Hematopoietic multipotent progenitor cell treated with erythropoietin and hydrocortisone succinate and interleukin-3 and kit ligand, for 4 days (in vitro differentiated cells): Measurements from ENCODE around the gene PTOV1.
"Not testable (repeated sequence)": the region's sequence is repeated elsewhere in the genome, so short reads cannot be mapped to it uniquely, and the experiment has no call there.

Source experiments
- DNase-seq: peaks from one replicate; pipeline ENCODE4 v3.0.0-alpha.2; 2015

PTOV1 gene

DNA sequence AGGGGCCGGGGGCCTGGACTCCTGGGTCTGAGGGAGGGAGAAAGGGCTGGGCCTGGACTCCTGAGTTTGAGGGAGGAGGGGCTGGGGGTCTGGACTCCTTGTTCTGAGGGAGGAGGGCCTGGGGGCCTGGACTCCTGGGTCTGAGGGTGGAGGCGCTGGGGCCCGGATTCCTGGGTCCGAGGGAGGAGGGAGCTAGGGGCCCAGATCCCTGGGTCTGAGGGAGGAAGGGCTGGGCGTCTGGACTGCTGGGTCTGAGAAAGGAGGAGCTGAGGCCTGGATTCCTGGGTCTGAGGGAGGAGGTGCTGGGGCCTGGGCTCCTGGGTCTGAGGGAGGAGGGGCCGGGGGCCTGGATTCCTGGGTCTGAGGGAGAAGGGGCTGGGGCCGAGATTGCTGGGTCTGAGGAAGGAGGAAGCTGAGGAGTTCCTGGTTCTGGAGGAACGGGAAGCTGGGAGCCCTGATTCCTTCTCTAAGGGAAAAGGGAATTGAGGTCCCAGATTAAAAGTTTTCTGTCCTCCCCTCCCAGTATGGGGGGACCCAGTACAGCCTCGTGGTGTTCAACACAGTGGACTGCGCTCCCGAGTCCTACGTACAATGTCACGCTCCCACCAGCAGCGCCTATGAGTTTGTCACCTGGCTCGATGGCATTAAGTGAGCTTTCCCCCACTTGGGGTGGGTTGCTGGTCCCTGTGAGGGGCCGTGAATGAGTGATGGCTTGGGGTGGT lies 32.1 kb upstream of the PTOV1 start:
- DNase-seq = no peak

DNA sequence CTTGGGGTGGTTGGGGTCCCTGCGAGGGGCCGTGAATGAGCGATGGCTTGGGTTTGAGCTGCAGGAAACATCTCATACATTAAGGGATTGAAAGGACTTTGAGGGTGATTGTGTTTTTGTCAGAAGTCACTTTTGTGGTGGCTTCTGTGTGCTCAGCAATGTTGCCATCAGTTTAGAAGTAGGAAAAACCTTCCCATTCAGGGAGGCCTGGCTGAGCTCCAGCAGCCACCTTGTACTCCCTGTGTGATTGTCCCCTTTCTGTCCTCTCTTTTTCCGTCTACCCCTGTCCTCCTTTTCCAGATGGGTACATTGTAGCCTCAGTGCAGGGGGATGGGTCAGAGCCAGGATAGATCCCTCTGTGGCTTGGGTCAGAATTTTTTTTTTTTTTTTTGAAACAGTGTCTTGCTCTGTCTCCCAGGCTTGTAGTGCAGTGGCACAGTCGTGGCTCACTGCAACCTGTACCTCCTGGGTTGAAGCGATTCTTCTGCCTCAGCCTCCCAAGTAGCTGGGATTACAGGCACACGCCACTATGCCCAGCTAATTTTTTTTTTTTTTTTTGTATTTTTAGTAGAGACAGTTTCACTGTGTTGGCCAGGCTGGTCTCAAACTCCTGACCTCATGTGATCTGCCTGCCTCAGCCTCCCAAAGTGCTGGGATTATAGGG lies 31.4 kb upstream of the PTOV1 start:
- DNase-seq = not testable (repeated sequence)

DNA sequence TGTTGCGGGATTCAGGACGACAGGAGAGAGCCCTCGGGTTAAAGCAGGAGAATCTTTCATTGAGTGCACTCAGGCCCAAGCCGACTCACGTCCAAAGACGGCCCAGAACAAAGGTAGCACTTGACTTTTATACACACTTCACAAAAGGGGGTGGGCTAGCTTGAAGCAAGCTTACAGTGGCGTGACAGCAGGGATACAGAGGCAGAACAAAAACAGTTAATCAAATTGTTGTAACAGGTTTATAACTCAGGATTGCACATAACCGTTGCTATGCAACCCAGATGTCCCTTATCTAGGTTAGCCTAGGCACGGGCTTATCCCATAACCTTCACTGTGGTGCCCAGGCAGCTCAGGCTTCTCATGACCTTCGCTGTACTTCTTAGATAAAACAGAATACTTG lies 30.8 kb upstream of the PTOV1 start:
- peak; percentile 95 for DNase-seq

DNA sequence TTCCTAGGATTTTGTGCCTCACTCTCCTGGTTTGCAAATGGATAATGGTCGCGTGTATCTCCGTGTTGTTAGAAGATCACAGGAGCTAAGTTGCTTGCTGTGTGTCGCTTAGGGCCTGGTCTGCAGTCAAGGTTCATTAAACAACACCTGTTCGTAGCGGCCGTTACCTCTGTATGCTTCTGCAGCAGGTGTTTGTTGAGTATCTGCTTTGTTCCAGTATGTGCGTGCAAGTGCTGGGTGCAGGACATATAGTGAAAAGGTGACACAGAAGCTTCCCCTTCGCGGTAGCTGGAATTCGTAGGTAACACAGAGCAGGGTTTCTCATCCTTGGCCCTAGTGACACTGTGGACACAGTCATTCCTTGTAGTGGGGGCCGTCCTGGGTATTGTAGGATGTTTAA lies 27.5 kb upstream of the PTOV1 start:
- DNase-seq = no peak

DNA sequence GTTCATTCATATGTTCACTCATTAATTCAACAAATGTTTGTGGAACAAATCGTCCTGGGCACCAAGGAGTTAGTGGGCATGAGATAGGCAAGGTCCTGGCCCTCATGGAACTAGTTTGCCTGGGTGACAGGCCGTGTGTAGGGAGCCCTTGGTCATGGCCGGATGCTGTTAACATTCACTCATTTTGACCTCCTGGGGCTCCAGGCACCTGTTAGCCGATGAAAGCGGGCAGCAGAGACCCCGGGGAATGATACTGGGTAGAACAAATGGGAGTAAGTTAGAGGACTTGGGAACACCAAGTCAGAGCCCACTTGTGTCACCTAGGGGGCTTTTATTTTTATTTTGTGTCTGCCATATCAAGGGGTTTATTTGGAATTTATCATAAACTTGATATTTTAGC lies 26.3 kb upstream of the PTOV1 start:
- DNase-seq = no peak

DNA sequence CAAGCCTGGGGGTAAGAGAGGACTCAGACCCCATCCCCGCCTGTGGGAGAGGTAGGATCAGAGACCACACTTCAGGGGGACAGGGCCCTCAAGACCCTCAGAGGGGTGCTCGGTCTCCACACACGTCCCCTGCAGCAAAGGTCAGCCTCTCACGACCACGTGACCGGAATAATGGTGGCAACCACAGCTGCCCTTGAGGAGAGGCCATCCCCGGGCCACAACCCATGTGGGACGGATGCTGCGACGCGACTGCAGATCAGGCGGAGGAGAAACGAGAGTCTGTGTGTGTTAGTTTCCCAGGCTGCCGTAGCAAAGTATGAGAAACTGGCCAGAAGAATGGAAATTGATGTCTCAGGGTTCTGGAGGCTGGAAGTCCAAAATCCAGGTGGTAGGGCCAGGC lies 23.9 kb upstream of the PTOV1 start:
- DNase-seq = no peak

DNA sequence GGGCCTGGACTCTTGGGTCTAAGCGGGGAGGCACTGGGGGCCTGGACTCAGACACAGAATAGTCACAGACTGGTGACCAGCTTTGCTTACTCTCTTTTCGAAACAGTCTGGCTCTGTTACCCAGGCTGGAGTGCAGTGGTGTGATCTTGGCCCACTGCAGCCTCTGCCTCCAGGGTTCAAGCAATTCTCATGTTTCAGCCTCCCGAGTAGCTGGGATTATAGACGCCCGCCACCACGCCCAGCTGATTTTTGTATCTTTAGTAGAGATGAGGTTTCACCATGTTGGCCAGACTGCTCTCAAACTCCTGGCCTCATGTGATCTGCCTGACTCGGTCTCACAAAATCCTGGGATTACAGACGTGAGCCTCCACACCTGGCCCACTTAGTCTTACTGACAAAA lies 21.8 kb upstream of the PTOV1 start:
- DNase-seq = no peak

DNA sequence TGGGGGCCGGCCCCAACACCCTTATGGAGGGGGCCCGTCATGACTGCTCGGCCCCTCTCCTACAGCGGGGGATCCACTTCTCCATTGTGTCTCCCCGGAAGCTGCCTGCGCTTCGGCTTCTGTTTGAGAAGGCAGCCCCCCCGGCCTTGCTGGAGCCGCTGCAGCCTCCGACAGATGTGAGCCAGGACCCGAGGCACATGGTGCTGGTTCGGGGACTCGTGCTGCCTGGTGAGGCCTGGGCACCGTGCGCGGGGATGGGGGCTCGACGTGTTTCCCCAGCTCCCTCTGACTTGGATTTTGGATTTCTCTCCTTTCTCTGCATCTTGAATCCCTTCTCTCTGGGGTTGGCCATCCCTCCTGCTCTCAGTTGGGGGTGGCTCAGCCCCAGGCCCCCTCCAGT lies 21.2 kb upstream of the PTOV1 start:
- DNase-seq = no peak

DNA sequence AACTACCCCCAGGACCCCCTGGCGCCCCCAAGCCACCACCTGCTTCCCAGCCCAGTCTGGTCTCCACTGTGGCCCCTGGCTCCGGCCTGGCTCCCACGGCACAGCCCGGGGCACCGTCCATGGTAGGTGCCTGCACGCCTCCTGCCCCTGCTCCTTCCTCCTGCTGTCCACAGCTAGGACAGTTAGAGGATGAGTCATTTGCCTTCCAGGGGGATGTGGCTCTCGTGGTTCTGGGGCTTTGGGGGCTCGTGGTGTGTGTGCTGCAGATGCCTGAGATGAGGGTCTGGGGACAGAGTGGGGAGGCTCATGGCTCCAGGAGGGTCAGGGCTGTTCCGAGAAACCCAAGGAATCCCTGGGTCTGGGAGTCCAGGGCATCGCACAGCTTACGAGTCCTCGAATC lies 20.2 kb upstream of the PTOV1 start:
- DNase-seq = no peak

DNA sequence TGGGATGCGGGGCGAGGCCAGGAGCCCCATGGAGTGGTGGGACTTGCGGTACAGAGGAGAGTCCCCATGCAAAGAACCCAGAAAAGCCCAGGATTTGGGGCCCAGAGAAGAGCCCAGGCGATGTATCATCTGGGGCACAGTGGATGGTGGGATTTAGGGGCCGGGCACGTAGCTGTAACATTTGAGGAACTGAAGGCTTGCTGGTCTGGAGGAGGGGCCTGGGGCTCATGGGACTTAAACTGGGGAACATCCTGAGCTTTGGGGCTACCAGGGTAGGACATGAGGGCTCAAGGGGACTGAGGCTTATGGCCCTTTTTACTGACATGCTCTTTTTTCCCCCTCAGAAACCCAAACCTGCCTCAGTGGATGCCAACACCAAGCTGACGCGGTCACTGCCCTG lies 19.4 kb upstream of the PTOV1 start:
- DNase-seq = no peak

DNA sequence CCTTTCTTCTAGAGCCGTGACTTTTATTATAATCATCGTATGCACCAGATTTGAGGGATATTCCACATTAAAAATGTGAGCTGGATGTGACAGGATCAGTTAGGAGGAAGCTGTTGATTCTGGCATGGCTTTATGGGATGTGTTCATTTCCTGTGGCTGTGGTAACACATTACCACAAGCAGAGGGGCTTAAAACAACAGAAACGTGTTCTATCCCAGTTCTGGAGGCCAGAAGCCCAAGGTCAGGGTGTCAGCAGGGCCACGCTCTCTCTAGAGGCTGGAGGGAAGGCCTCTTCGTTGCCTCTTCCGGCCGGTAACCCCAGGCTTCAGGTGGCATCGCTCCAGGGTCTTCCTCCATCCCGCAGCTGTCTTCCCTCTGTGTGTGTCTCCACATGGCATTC lies 18.4 kb upstream of the PTOV1 start:
- DNase-seq = no peak

DNA sequence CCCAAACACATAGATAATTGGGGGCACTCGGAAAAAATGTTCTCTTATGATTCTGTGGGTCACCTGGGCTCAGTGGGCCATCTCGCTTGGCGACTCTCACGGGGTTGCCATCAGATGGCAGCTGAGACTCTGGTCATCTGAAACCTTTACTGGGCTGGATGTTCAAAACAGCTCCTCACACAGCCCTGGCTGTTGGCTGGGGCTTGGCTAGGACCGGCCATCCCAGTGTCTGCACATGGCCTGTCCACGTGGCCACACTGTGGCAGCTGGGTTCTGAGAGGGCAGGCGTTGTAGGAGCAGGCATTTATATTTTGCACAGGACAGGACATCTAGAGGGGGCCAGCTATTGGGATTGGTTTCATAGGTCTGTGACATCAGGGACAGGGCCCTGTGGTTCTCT lies 17.4 kb upstream of the PTOV1 start:
- DNase-seq = no peak

DNA sequence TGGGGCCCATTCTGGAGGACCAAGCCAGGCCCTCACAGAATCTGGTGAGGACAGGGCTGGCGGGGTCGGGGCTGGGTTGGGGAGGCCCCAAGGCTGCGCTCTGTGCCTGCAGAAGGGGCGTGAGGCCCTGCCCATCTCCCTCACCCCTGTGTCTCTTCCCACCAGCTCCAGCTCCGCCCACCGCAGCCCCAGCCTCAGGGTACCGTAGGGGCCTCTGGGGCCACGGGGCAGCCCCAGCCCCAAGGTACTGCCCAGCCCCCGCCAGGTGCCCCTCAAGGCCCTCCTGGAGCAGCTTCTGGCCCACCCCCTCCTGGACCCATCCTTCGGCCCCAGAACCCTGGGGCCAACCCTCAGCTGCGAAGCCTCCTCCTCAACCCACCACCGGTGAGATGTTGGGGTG lies 15.4 kb upstream of the PTOV1 start:
- DNase-seq = no peak

DNA sequence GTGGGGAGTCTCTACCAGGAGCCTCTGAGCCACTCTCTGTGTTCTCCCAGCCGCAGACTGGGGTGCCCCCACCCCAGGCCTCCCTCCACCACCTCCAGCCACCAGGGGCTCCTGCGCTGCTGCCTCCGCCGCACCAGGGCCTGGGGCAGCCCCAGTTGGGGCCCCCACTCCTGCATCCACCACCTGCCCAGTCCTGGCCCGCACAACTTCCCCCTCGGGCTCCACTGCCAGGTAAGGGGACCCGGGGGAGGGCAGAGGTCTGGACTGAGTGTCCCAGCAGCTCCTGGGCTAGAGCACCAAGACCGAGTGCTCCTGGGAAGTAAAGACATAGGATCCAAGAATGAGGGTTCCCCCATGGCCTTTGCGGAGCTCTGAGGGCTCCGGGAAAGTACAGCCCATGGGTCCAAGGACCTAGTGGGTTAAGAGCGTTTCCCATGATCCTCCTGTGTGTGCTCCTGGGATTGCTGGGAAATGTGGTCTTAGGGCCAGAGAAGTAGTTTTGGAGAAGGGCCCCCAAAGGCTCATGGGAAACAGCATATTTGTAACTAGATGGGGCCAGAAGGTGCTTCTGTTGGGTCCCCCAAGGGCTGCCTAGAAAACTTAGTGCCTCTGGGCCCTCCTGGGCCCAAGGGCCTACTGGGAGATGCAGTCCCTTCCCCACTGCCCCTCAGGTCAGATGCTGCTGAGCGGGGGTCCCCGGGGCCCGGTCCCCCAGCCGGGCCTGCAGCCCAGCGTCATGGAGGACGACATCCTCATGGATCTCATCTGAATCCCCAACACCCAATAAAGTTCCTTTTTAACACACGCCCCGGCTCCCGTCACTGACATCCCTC lies 14.6 kb upstream of the PTOV1 start:
- no peak for DNase-seq

DNA sequence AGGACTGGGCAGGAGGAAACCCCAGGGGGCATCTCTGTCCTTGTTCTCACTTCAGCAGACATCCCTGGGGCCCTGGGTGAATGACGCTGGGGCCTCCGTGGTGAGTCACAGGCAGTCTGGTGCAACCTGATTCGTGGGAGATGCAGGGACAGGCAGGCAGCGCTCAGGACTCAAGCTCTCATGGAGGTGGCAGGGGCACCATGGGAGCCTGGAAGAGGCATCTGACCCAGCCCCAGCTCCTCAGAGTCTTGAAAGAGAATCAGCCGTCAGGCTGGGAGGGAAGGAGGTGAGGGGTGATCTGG lies 14.0 kb upstream of the PTOV1 start:
- no peak for DNase-seq

DNA sequence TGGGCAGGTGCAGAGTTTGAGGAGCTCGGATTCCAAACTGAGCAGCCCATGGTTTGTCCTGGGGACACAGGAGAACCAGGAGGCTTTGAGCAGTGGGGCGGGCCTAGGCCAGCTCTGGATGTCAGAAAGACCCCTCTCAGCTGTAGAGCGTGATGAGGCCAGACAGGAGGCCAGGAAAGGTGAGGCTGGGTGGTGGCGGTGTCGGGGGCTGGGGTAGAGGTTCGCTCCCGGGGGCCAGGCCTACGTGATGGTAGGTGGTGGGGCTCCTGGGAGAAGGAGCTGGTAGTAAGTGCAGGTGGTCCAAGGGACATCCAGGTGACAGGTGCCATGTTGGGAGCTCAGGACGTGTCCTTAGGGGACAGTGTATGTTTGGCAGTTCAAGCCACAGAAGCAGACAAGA lies 13.5 kb upstream of the PTOV1 start:
- DNase-seq = no peak

DNA sequence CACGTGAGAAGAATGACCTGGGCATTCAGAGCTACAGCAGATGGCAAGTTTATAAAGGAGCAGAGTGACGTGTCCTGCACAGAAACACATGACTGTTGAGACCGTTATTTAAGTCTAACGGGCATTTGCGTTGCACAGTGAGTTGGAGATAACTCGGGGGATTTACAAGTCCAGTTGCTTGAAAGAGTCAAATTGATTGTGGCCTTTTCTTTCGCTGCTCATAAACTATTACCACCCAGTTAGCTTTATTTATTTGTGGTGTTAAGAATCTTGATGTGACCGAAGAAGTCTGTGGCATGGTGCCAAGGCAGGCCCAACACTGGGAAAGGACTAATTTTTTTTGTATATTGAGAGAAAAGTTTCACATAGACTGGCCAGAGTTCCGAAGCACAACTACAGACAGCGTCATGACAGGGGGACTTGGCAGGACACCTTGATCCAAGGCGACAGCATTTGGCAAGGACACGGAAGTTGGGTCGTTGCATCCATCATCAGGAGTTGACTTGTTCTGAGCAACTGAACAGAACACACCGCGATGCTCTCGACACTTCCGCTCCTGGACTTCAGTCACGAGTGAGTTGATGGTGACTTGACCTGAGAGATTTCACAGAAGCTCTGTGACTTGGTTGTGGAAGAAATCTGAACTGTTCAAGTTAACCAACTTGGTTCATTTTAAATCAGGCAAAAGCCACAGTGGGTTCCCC lies 11.9 kb upstream of the PTOV1 start:
- DNase-seq = no peak

DNA sequence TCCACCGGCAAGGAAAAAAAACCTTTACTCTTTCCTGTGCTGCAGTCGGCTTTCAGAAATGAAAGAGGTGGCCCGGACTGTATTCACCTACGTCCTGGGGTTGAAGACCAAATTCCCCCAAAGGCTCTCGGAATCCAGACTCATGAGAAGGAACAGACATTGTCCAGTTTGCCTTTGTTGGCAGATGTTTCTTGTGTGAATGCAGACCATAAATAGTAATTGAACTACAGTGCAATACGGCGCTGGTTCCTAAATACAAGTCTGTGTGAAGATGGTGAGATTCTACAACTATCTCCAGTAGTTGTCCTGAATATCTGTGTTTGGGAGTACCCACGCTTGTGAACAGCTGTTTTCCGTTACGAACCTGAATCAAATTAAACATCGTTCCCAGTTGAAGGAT lies 11.2 kb upstream of the PTOV1 start:
- DNase-seq = no peak

DNA sequence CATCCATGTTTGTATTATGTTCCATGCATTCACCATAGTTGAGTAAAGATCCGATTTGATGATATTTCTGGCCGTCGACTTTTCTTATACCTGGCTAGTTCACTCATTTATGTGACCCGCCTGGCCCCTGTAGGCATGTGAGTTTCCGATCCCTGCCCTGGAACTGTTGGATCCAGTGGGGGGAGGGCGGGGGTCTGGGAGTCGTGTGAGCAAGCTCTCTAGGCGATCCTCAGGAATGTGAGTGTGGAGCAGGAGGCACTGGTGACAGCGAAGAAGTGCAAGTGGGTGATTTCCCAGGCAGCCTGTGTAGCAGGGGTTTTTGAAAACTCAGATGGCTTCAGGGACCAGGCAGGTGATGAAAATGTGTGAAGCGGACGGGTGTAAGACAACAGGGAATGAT lies 10.6 kb upstream of the PTOV1 start:
- no peak for DNase-seq

DNA sequence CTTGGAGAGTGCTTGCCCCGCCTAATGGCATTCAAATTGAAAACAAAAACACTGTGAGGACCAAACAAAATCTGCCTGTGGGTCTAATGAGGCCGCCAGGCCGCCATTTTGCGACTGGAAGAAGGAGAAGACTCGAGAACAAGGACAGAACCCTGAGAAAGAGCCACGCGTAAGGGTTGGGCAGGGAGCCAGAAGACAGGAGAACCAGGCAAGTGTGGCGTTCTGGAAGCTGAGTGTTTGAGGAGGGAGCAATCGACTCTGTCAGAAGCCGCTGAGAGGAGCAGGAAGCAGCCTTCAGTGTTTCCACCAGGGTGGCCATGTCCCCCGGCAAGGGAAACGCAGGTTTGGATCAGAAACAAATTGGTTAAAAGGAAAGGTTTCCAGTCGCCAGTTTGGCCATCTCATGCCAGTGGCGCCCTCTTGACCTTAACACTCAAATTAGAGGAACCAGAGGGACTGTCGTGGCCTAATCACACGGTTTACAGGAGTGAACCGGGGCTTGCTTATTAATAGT lies 10.2 kb upstream of the PTOV1 start:
- no peak for DNase-seq

DNA sequence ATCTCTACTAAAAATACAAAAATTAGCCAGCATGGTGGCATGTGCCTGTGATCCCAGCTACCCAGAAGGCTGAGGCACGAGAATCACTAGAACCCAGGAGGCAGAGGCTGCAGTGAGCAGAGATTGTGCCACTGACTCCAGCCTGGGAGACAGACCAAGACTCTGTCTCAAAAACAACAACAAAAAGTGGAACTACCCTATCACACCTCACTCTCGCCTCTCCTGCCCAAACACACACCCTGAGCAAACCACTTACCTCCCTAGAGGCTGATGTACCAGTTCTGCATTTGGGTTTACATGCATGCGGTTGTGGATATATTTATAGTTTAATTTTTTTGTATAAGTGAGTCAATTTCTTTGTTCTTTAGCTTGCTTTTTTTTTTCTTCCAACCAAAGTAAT lies 7.7 kb upstream of the PTOV1 start:
- no peak for DNase-seq

DNA sequence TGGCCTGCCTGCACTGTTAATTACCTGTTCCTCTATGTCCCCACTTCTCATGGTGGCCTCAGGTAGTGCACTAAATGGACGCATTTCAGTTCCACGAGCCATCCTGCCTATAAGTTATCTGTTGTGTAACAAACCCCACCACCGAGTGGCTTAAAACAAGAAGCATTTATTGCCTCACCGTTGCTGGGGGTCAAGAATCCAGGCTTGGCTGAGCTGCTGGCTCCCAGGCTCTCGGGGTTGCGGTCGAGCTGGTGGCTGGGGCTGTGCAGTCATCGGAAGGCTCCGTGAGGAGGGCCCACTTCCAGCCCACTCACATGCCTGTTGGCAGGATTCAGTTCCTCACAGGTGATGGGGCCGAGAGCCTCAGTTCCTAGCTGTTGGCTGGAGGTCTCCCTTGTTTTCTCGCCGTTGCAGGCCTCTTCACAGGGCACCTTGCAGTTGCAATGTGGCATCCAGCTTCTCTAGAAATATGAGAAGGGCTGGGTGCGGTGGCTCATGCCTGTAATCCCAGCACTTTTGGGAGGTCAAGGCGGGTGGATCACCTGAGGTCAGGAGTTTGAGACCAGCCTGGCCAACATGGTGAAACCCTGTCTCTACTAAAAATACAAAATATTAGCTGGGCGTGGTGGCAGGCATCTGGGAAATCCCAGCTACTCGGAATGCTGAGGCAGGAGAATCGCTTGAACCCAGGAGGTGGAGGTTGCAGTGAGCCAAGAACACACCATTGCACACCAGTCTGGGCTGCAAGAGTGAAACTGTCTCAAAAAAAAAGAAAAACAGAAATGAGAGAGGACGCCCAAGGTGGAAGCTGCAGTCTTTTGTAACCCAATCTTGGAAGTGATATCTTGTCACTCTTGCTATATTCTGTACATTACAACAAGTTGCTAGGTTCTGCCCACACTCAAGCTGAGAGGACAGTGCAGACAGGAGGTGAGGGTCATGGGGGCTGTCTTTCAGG lies 6.5 kb upstream of the PTOV1 start:
- DNase-seq = no peak
